GM12874 (cell line): ENCODE results near the gene HLA-E.

Experiments used
- TF ChIP-seq, protein P1 (sequence below): IDR thresholded peaks from 2 replicates; pipeline ENCODE4 v1.5.1; 2011; ENCODE audit warnings: low read depth, mild to moderate bottlenecking, control low read depth, low read length, moderate library complexity; ENCODE audit not compliant: insufficient read depth

HLA-E gene

DNA sequence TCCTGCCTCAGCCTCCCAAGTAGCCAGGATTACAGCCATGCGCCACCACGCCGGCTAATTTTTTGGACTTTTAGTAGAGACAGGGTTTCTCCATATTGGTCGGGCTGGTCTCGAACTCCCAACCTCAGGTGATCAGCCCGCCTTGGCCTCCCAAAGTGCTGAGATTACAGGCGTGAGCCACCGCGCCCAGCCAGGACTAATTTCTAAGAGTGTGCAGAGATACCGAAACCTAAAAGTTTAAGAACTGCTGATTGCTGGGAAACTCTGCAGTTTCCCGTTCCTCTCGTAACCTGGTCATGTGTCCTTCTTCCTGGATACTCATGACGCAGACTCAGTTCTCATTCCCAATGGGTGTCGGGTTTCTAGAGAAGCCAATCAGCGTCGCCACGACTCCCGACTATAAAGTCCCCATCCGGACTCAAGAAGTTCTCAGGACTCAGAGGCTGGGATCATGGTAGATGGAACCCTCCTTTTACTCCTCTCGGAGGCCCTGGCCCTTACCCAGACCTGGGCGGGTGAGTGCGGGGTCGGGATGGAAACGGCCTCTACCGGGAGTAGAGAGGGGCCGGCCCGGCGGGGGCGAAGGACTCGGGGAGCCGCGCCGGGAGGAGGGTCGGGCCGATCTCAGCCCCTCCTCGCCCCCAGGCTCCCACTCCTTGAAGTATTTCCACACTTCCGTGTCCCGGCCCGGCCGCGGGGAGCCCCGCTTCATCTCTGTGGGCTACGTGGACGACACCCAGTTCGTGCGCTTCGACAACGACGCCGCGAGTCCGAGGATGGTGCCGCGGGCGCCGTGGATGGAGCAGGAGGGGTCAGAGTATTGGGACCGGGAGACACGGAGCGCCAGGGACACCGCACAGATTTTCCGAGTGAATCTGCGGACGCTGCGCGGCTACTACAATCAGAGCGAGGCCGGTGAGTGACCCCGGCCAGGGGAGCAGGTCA, at the start of gene HLA-E:
Gene HLA-E (plus strand): TSS at position 429 of the 945 bp plus-strand sequence. CDS start 23 bp downstream, at position 452.
- TF ChIP-seq, protein P1, sequence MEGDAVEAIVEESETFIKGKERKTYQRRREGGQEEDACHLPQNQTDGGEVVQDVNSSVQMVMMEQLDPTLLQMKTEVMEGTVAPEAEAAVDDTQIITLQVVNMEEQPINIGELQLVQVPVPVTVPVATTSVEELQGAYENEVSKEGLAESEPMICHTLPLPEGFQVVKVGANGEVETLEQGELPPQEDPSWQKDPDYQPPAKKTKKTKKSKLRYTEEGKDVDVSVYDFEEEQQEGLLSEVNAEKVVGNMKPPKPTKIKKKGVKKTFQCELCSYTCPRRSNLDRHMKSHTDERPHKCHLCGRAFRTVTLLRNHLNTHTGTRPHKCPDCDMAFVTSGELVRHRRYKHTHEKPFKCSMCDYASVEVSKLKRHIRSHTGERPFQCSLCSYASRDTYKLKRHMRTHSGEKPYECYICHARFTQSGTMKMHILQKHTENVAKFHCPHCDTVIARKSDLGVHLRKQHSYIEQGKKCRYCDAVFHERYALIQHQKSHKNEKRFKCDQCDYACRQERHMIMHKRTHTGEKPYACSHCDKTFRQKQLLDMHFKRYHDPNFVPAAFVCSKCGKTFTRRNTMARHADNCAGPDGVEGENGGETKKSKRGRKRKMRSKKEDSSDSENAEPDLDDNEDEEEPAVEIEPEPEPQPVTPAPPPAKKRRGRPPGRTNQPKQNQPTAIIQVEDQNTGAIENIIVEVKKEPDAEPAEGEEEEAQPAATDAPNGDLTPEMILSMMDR: no peak

DNA sequence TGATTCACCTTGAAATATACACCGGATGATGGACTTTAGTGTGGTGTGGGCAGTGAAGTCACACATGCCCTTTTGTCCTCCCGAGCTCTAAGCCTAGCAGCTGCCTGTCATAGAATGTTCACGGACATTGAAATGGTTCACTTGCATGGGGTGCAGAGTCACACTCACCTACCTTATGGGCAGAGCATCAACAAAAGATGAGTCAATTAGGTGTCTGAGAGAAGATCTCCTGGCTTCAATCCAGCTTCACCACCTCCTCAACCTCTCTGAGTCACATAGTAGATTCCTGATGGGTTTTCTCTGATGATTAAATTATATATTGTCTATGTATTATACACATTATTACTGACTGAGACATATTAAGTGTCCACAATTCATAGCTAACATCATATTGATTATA, 48.1 kb upstream of the HLA-E start:
- TF ChIP-seq, protein P1: no peak

DNA sequence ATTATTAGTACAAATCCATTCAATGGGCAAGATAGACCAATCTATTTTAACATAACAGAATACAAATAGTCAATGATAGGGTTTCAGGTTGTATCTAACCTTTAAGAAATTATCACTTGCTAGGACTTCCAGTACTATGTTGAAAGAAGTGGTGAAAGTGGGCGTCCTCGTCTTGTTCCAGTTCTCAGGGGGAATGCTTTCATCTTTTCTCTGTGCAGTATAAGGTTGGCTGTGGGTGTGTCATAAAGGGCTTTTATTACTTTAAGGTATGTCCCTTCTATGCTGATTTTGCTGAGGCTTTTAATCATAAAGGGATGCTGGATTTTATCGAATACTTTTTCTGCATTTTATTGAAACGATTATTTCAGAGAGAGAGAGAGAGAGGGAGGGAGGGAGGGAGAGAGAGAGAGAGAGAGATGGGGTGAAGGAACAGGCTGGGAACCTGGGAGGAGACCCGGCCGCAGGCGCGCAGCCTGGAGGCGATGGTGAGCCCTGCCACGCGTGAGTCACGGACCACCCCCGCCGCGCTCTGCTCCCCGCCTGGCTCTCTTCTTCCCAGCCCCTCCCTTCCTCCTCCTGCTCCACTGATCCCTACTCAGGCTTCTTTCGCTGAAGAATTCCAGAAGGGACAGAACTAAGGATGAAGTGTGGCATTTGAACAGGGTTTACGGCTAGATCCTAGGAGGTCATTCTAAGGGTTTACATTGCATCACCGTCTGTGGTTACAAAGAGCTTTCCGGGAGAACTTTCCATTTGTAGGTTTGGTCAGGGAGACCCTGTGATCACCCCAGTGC, 45.5 kb upstream of the HLA-E start:
- TF ChIP-seq, protein P1: no peak

DNA sequence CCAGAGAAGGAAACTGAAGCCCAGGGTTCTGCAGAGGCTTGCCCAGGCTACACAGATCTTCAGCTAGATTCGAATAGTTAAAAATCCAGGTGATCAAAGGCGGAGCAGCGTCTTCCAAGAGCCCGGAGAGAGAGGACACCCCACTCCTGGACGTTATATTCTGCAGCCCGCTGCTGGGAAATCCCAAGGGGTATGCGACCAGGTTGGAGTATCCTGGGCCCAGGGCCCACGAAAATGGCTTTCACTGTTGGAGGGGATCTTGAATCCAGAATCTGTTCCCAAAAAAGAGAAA, 44.9 kb upstream of the HLA-E start:
- TF ChIP-seq, protein P1: no peak

DNA sequence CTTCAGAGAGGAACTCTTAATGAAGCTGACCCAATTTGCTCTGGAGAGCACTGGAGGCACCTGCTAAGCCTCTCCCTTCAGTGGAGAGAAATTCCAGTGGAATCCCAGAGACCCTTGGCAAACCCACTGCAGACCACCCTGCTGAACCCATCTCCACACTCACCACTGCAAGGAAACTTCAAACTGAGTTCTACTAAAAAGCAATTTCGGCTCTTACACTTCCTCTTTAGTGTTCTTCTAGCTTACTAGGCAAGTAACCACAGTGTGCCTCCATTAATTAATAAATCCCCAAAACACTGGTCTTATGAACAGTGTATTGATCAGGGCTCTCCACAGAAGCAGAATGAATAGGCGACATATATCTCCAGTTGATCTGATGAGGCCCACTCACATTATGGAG, 43.0 kb upstream of the HLA-E start:
- TF ChIP-seq, protein P1: no peak

DNA sequence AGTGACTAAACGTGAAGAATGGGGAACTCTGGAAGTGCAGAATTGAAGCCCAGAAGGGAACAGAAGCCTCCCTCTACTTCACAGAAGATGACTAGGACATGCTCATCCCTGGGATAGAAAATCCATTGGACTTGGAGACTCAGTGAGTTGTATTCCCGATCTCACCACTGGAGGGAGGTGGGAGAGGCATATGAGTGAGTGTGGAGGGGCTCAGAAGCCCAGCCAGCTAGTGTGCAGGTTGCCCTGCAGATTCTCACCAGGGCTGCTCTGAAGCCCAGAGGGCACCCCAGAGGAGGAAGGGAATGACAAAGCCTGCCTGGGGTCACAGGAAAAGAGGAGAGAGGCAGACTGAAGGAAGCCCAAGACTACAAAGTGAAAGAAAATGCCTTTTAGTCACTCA, 42.1 kb upstream of the HLA-E start:
- TF ChIP-seq, protein P1: no peak

DNA sequence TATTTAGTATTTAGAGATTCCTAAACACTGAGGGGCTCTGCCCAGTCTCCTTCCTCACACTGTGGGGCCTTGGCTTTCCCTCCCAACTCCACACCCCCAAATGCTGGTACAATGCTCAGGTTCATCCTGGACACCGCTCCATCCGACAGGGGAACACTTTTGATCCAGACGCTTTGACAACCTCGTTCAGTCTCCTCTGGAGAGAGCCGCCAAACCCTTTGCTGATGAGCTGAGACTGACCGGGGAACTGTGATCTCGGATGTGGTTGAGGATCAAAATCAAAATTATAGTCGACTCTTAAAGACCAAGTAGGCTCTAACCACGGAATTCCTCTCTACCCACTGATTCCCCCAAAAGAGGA, 38.8 kb upstream of the HLA-E start:
- TF ChIP-seq, protein P1: no peak
